Calu3 (cell line): ENCODE data around the gene HDAC4. TPM values are rescaled to one million over a fixed set of nuclear protein-coding genes. Genes with fewer than 3 reads are reported as not detected.

Experiments
- BruUV-seq: library from RNA; stranded (reverse); fragments of 400-500 nt; replicated peaks from 2 replicates; lab custom pipeline; 2021; lab: Mats Ljungman, UMichigan
- CTCF ChIA-PET: fragments of 300-600 bp; sonication (Branson Sonifier 250); formaldehyde crosslinking; loops from one replicate; lab custom pipeline; 2022; ENCODE audit warnings: antibody characterized with exemption; lab: Charles Lee
- DNase-seq: peaks from one replicate; pipeline ENCODE4 v3.0.0; 2022
- H3K27ac Mint-ChIP-seq: one replicate; pipeline ENCODE4 v1.8.0; 2022; ENCODE audit warnings: mixed read lengths; ENCODE audit not compliant: unreplicated experiment
- H3K27me3 Mint-ChIP-seq: one replicate; pipeline ENCODE4 v1.8.0; 2022; ENCODE audit warnings: mixed read lengths; ENCODE audit not compliant: unreplicated experiment
- H3K36me3 Mint-ChIP-seq: one replicate; pipeline ENCODE4 v1.8.0; 2022; ENCODE audit warnings: mild to moderate bottlenecking, moderate library complexity, mixed read lengths; ENCODE audit not compliant: insufficient read depth, unreplicated experiment
- H3K4me1 Mint-ChIP-seq: one replicate; pipeline ENCODE4 v1.8.0; 2022; ENCODE audit warnings: mild to moderate bottlenecking, low read depth, mixed read lengths; ENCODE audit not compliant: unreplicated experiment
- H3K4me3 Mint-ChIP-seq: one replicate; pipeline ENCODE4 v1.8.0; 2022; ENCODE audit warnings: mild to moderate bottlenecking, low read depth, moderate library complexity, mixed read lengths; ENCODE audit not compliant: unreplicated experiment
- H3K9me3 Mint-ChIP-seq: one replicate; pipeline ENCODE4 v1.8.0; 2022; ENCODE audit warnings: low read depth, mixed read lengths; ENCODE audit not compliant: unreplicated experiment
- intact Hi-C: fragments of 100-400 bp; cut with micrococcal nuclease; formaldehyde crosslinking; loops from one replicate; pipeline ENCODE4 v1.10.0; 2022; ENCODE audit not compliant: unreplicated experiment
- total RNA-seq: library from RNA; stranded (reverse); gene quantifications from 2 replicates; pipeline ENCODE4 v1.2.3, GENCODE V29; 2022
- TF ChIP-seq, protein P1 (sequence below): fragments of 200-600 bp; IDR thresholded peaks from one replicate; pipeline ENCODE4 v1.8.0; 2022; ENCODE audit warnings: antibody characterized with exemption; ENCODE audit not compliant: unreplicated experiment

Gene HDAC4
- total RNA-seq, 1 experiment from 2014 or later: 39.6 TPM

DNA sequence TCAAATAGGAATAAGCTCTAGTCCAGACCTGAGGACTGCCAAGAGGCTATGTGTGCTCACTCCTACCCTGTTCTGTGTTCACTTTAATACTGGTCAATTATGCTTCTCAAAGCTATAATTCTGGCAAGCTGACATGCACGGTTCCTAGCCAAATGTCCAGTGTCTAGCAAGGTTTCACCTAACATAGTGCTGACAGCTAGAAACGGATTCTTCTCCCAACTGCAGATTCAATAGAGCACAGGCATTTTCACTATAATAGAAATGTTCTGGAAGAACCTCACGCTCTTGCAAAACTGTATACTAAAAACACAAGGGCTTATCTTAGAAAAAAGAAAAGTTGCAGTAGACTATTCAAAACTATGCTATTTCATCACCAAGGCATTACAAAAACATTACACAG lies 45.1 kb downstream of the HDAC4 start:
- intact Hi-C loops: no loop called here
- CTCF ChIA-PET: no interaction called here
- H3K4me3 Mint-ChIP-seq: no peak overlapping the region
- DNase-seq: no peak
- TF ChIP-seq, protein P1, sequence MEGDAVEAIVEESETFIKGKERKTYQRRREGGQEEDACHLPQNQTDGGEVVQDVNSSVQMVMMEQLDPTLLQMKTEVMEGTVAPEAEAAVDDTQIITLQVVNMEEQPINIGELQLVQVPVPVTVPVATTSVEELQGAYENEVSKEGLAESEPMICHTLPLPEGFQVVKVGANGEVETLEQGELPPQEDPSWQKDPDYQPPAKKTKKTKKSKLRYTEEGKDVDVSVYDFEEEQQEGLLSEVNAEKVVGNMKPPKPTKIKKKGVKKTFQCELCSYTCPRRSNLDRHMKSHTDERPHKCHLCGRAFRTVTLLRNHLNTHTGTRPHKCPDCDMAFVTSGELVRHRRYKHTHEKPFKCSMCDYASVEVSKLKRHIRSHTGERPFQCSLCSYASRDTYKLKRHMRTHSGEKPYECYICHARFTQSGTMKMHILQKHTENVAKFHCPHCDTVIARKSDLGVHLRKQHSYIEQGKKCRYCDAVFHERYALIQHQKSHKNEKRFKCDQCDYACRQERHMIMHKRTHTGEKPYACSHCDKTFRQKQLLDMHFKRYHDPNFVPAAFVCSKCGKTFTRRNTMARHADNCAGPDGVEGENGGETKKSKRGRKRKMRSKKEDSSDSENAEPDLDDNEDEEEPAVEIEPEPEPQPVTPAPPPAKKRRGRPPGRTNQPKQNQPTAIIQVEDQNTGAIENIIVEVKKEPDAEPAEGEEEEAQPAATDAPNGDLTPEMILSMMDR: no peak
- peaks cover 5% of the 10 kb centered on the region for H3K9me3 Mint-ChIP-seq
- no peak overlapping the region for H3K27ac Mint-ChIP-seq
- H3K36me3 Mint-ChIP-seq: peaks cover 6% of the 10 kb centered on the region
- no peaks in the 10 kb centered on the region for H3K27me3 Mint-ChIP-seq
- peaks cover 2% of the 10 kb centered on the region for H3K4me1 Mint-ChIP-seq
- no TSS peak for BruUV-seq

DNA sequence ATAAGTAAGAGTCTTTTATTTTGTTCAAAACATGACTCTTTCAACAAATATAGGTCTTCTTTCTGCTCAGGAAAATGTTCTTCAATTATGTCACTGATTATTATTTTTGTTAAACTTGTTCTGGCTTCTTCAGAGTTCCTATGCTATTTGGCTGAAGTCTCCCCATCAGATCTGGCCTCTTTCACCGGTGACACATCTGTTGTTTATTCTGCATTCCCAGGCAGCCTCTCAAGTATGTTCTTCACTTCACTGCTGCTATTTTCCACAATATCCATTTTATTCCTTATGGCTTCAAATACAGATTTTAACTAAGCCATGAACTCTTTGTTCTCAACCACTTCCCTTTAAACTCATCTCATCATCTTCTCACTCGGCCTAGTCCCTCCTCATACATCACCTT lies 45.7 kb downstream of the HDAC4 start:
- no peak for DNase-seq
- CTCF ChIA-PET: no interaction called here
- Mint-ChIP-seq H3K27me3 (no peaks in the 10 kb centered on the region), H3K27ac (no peak overlapping the region), H3K9me3 (peaks cover 5% of the 10 kb centered on the region), H3K36me3 (peaks cover 6% of the 10 kb centered on the region), H3K4me1 (no peaks in the 10 kb centered on the region), H3K4me3 (no peak overlapping the region)
- no TSS peak for BruUV-seq
- intact Hi-C loops: no loop called here
- TF ChIP-seq, protein P1: no peak

DNA sequence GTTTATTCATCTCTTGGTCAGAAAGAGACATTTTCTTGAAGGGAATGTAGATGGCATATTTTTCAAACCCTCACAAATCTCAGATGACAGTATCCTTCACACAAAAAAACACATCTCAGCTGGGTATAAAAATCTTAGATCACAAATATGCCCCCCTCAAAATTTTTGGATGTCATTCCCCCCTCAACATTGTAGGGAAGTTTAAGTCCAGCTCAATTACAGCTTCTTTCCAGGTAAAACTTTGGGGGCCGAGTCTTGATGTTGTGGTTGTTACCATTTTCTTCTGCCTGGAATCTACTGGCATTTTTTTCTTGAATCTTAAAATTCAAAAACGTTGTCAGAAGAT lies 46.1 kb downstream of the HDAC4 start:
- H3K4me3 Mint-ChIP-seq: no peak overlapping the region
- H3K27me3 Mint-ChIP-seq: no peaks in the 10 kb centered on the region
- CTCF ChIA-PET: no interaction called here
- DNase-seq: no peak
- no peak overlapping the region for H3K27ac Mint-ChIP-seq
- TF ChIP-seq, protein P1: no peak
- no peaks in the 10 kb centered on the region for H3K4me1 Mint-ChIP-seq
- peaks cover 6% of the 10 kb centered on the region for H3K36me3 Mint-ChIP-seq
- intact Hi-C loops: no loop called here
- no TSS peak for BruUV-seq
- H3K9me3 Mint-ChIP-seq: peaks cover 5% of the 10 kb centered on the region

DNA sequence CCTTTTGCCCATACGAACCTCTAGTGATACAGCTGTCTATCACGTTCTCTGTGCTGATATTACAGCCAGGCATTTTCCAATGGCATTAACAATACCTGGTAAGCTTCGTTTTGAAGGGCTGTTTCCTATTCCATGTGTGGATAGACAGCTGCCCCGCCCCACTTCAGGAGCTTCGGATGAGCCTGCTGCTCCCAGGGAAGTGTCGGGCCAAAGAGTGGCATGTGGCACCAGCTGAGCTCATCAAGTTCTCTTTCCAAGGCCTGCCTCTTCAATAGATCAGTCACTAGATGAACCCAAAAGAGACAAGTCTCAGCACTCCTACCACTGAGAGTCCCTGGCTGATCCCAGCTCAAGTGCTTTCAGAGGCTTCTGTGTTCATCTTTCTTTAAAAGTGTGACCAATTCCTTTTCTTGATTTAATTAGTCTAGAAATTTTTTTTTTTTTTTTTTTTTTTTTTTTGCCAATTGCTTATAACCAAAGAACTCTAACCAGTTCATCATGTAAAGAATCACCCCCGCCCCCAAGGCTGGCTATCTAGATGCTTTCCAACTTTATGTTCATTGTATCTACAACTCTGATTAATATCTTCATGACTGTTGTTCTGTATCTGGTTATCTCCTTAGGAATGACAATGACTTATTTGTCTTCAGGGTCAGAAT lies 46.6 kb downstream of the HDAC4 start:
- peaks cover 5% of the 10 kb centered on the region for H3K9me3 Mint-ChIP-seq
- no peak overlapping the region for H3K4me3 Mint-ChIP-seq
- intact Hi-C loops: no loop called here
- TF ChIP-seq, protein P1: no peak
- CTCF ChIA-PET: interaction anchor here (0.7 kb wide), 1 partner anchor 10 kb away, joined by 7 read pairs; no protein-coding TSS in a partner anchor
- no peaks in the 10 kb centered on the region for H3K27me3 Mint-ChIP-seq
- no peak for DNase-seq
- H3K36me3 Mint-ChIP-seq: peaks cover 6% of the 10 kb centered on the region
- no peak overlapping the region for H3K27ac Mint-ChIP-seq
- no TSS peak for BruUV-seq
- no peaks in the 10 kb centered on the region for H3K4me1 Mint-ChIP-seq
